Measurements from ENCODE around the gene PHLDA1. TPM values are rescaled to one million over a fixed set of nuclear protein-coding genes. Genes with fewer than 3 reads are reported as not detected.

The PHLDA1 gene
- total and polyA plus RNA-seq, 9 of the 15 experiments (the other 6 are each of a cell fraction or from before 2014, with no cell fraction given) = 0.15 to 2.9 (median 0.54) TPM

- TF ChIP-seq ZBTB40 (IDR thresholded peaks at IDR 0.05) (no peak), ZBTB40 (CRISPR knock-in tag; IDR thresholded peaks at IDR 0.05) (no peak), MBD2 (IDR thresholded peaks at IDR 0.05; ENCODE audit: borderline replicate concordance, low read depth) (0 out of 2 replicates have a peak, but pooled peaks have one; percentile 46), NEUROD1 (IDR thresholded peaks at IDR 0.05; ENCODE audit: borderline replicate concordance, low read depth, low read length, partially characterized antibody) (peak; percentile 77), FOXK2 (conservative IDR thresholded peaks at IDR 0.05 in 1 of 2, IDR thresholded peaks at IDR 0.05 in 1 of 2; ENCODE audit: low read depth in 2 of 2) (peak in 1 of 2 experiments; percentile 54; a peak in 3 of 4 replicates), MCM2 (IDR thresholded peaks at IDR 0.05; ENCODE audit: low read depth) (no peak), KDM1A (IDR thresholded peaks at IDR 0.05) (peak; percentile 71 to 80), MEF2A (IDR thresholded peaks at IDR 0.05; ENCODE audit: control insufficient read depth, low read depth, low read length) (no peak), YY1 (IDR thresholded peaks at IDR 0.05; ENCODE audit: borderline replicate concordance in 1 of 3, control insufficient read depth in 1 of 3, extremely low read depth in 1 of 3, insufficient read depth in 3 of 3, insufficient read length in 1 of 3, insufficient replicate concordance in 2 of 3, low read depth in 1 of 3, low read length in 2 of 3) (peak in 1 of 3 experiments; percentile 37), CREM (IDR thresholded peaks at IDR 0.05; ENCODE audit: low read depth) (peak; percentile 67), BACH1 (tag; IDR thresholded peaks at IDR 0.05) (peak; percentile 46; the same call in 1 of the 2 replicates), RBM22 (IDR thresholded peaks at IDR 0.05; ENCODE audit: low read depth, low read length, poor library complexity, severe bottlenecking) (no peak), ZNF398 (CRISPR knock-in tag; IDR thresholded peaks at IDR 0.05) (no peak), PRMT5 (CRISPR knock-in tag; IDR thresholded peaks at IDR 0.05) (no peak), TRIM24 (IDR thresholded peaks at IDR 0.05) (peak; percentile 36 to 38; a peak in 1 of 4 replicates), LCOR (CRISPR knock-in tag; IDR thresholded peaks at IDR 0.05) (0 out of 2 replicates have a peak, but pooled peaks have one; percentile 63), RHOXF2B (CRISPR knock-in tag; conservative IDR thresholded peaks at IDR 0.05) (no peak)
These were observed 53.5 kb downstream of the PHLDA1 start (continued) for GRCh38 chr12:75977952-75978671.

Data from K562 (cell line).